Esophagus muscularis mucosa (tissue), 4 donors: ENCODE measurements around the gene C1orf35. TPM values are rescaled to one million over a fixed set of nuclear protein-coding genes. Genes with fewer than 3 reads are reported as not detected.

Experiments
- DNase-seq: peaks from one replicate; pipeline ENCODE4 v3.0.0-alpha.2; 2017; ENCODE audit errors: extremely low spot score
- H3K27ac ChIP-seq, 4 donors: fragments of 200-600 bp; sonication (generic); replicated peaks in 1 of 4; 1 replicate in 3 of 4; 2 replicates in 1 of 4; pipeline ENCODE4 v1.5.1; 2016 to 2019; ENCODE audit warnings: mild to moderate bottlenecking in 1 of 4
- H3K27me3 ChIP-seq, 4 donors: fragments of 200-600 bp; sonication (generic); one replicate each; pipeline versions ENCODE4 v1.5.1 to v1.6.0; 2016 to 2019
- H3K36me3 ChIP-seq, 4 donors: fragments of 200-600 bp; sonication (generic); one replicate each; pipeline ENCODE4 v1.5.1; 2016 to 2019
- H3K4me1 ChIP-seq, 4 donors: fragments of 200-600 bp; sonication (generic); one replicate each; pipeline ENCODE4 v1.5.1; 2016 to 2019
- H3K4me3 ChIP-seq, 4 donors: fragments of 200-600 bp; sonication (generic); 1 replicate in 2 of 4; 2 replicates in 2 of 4; pipeline ENCODE4 v1.5.1; 2016 to 2019; ENCODE audit warnings: mild to moderate bottlenecking in 4 of 4, moderate library complexity in 1 of 4
- H3K9me3 ChIP-seq, 4 donors: fragments of 200-600 bp; sonication (generic); 1 replicate in 3 of 4; 2 replicates in 1 of 4; pipeline ENCODE4 v1.5.1; 2016 to 2019
- EP300 ChIP-seq: sonication (generic); formaldehyde crosslinking; IDR thresholded peaks from one replicate; pipeline ENCODE4 v1.6.1; 2017; ENCODE audit warnings: antibody characterized with exemption
- POLR2A ChIP-seq: fragments of 450-650 bp; IDR thresholded peaks from one replicate; pipeline ENCODE4 v1.6.1; 2017; ENCODE audit warnings: antibody characterized with exemption, moderate library complexity, mild to moderate bottlenecking, low read depth
- POLR2AphosphoS5 ChIP-seq, 2 donors: sonication (generic); formaldehyde crosslinking; IDR thresholded peaks; one replicate each; pipeline ENCODE4 v1.6.1; 2017; ENCODE audit warnings: antibody characterized with exemption in 2 of 2
- WGBS: methylation state at CpG from one replicate; pipeline ENCODE4 v1.1.5; 2018; 5-methylcytosine and 5-hydroxymethylcytosine counted together
- intact Hi-C: fragments of 100-400 bp; cut with DNase I; formaldehyde crosslinking; loops from one replicate; pipeline ENCODE4 v1.15.1; 2023
- total RNA-seq, 4 donors: library from RNA; depleted of rRNA; stranded (reverse); fragments of >200 nt; gene quantifications; one replicate each; pipeline versions ENCODE4 v1.1.0 to v1.2.1, GENCODE V29; 2016
- TF ChIP-seq, protein P1 (sequence below), 3 experiments: fragments of 200-600 bp in 2 of 3; fragments of 450-650 bp in 1 of 3; sonication (generic) in 2 of 3; IDR thresholded peaks; one replicate each; pipeline ENCODE4 v1.5.1; 2017 to 2019; ENCODE audit warnings: antibody characterized with exemption in 3 of 3, mild to moderate bottlenecking in 2 of 3, moderate library complexity in 1 of 3

Gene C1orf35
- total RNA-seq, 4 donors from 2014 or later: 11.2 to 24.3 (median 11.9) TPM

DNA sequence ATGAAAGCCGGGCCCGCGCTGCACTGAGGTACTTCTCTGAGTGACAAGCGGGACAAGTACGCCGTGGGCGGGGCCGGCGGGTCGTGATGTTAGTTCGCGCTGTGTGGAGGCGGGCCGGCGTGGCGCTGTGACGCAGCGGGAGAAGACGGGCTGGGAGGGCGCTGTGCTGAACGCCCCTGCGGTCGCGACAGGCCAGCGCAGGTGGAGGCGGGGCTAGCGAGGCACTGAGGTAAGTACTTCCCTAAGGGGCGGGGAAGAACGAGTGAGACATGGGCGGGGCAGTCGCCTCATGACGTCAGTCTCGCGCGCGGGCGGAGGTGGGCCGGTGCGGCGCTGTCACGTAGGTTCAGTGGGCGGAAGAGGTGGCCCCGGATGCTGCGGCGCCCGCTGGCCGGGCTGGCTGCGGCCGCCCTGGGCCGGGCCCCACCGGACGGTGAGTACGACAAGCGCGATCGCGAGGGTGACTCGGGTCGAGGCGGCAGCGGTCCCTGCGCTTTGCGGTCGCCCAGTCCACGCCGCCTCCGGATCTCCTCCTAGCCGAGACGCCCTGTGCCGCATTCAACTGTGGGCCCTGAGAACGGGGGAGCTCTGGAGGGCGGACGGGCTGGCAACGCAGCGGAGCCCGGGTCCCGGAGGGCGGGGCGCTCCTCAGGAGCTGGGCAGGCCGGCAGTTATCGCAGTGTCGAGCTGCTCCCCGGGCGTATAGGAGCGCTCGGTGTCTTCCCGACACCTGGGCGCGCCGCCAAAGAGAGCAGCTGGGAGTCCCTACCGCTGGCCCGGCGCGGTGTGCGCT lies 37.0 kb upstream of the C1orf35 start, which contains the start of gene GUK1:
TSS of gene GUK1 (plus strand) at position 349 of the 793 bp plus-strand sequence. CDS start at position 373, 24 bp downstream.
- TF ChIP-seq POLR2A (peak; percentile 98), EP300 (peak; percentile 82), POLR2AphosphoS5 (IDR thresholded peaks at IDR 0.05) (peak; percentile 96 to 99)
- TF ChIP-seq, protein P1, sequence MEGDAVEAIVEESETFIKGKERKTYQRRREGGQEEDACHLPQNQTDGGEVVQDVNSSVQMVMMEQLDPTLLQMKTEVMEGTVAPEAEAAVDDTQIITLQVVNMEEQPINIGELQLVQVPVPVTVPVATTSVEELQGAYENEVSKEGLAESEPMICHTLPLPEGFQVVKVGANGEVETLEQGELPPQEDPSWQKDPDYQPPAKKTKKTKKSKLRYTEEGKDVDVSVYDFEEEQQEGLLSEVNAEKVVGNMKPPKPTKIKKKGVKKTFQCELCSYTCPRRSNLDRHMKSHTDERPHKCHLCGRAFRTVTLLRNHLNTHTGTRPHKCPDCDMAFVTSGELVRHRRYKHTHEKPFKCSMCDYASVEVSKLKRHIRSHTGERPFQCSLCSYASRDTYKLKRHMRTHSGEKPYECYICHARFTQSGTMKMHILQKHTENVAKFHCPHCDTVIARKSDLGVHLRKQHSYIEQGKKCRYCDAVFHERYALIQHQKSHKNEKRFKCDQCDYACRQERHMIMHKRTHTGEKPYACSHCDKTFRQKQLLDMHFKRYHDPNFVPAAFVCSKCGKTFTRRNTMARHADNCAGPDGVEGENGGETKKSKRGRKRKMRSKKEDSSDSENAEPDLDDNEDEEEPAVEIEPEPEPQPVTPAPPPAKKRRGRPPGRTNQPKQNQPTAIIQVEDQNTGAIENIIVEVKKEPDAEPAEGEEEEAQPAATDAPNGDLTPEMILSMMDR (IDR thresholded peaks at IDR 0.05): peak in 2 of 3 experiments; percentile 29
- WGBS: 0% methylated on average over 4 of the region's 95 CpGs
- H3K27me3 ChIP-seq: no peaks in the 10 kb centered on the region
- peaks cover 0 to 12% (median 6%) of the 10 kb centered on the region in 4 donors for H3K36me3 ChIP-seq
- peak; percentile 100 for DNase-seq
- H3K4me1 ChIP-seq: peaks cover 38 to 53% (median 51%) of the 10 kb centered on the region in 4 donors
- H3K9me3 ChIP-seq: no peaks in the 10 kb centered on the region
- H3K4me3 ChIP-seq: peak within 1 kb of the TSS; percentile 81 to 96 (median 94)
- intact Hi-C loops: no loop called here
- peak within 1 kb of the TSS; percentile 94 to 99 (median 98) for H3K27ac ChIP-seq

DNA sequence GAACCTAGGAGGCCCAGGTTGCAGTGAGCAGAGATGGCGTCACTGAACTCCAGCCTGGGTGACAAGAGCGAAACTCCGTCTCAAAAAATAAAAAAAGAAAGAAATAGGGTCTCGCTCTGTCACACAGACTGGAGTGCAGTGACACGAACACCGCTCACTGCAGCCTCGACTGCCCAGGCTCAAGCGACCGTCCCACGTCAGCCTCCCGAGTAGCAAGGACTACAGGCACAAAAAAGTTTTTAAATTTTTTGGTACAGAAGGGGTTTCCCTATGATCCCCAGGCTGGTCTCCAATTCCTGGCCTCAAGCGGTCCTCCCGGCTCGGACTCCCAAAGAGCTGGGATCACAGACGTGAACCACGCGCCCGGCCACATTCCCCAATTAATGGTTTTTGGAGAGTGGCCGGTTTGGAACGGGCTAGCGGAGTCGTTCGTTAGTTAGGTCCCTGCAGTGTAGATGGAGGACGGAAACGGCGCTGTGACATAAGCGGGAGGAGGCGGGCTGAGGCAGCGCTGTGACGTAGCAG lies 36.3 kb upstream of the C1orf35 start:
- intact Hi-C loops: no loop called here
- H3K4me3 ChIP-seq: peak overlapping the region; percentile 81 to 96 (median 94)

DNA sequence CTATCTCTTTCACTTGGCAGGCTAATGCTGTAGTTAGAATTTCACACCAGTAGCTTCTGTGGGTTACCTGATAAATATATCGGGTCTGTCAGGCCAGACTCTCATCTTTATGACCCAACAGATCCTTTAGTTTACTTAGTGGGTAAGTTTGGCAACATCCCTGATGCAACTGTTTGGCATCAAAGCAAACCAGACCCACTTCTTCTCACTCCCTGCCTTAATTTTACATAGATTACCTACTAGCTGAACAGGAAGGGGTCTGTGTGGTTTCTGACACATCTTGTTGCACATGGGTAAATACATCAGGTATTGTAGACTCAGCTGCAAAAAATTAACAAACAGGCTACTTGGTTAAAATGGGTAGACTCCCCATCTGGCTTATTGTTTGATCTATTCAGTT lies 33.8 kb upstream of the C1orf35 start:
- intact Hi-C loops: no loop called here
- 69% methylated on average over 1 of the region's 1 CpG for WGBS
- Histone ChIP-seq H3K27me3 (peaks cover 0 to 9% (median 0%) of the 10 kb centered on the region in 4 donors), H3K36me3 (peaks cover 0 to 4% (median 2%) of the 10 kb centered on the region in 4 donors), H3K4me1 (peaks cover 14 to 20% (median 19%) of the 10 kb centered on the region in 4 donors), H3K4me3 (no peak overlapping the region), H3K9me3 (no peaks in the 10 kb centered on the region), H3K27ac (no peak overlapping the region)
- no peak for DNase-seq
- TF ChIP-seq POLR2A: no peak
- no peak for TF ChIP-seq POLR2AphosphoS5 (IDR thresholded peaks at IDR 0.05)
- TF ChIP-seq, protein P1 (IDR thresholded peaks at IDR 0.05): no peak
- TF ChIP-seq EP300: no peak

More for the DNA sequence above, 36.3 kb upstream of the C1orf35 start:
- 33% methylated on average over 21 of the region's 30 CpGs for WGBS
- Histone ChIP-seq H3K9me3 (no peaks in the 10 kb centered on the region), H3K27me3 (peaks cover 0 to 7% (median 0%) of the 10 kb centered on the region in 4 donors), H3K4me1 (peaks cover 38 to 46% (median 45%) of the 10 kb centered on the region in 4 donors), H3K36me3 (peaks cover 0 to 12% (median 5%) of the 10 kb centered on the region in 4 donors), H3K27ac (peak overlapping the region; percentile 94 to 99 (median 98))
- TF ChIP-seq POLR2AphosphoS5 (IDR thresholded peaks at IDR 0.05) (no peak), EP300 (no peak), POLR2A (no peak)
- TF ChIP-seq, protein P1 (IDR thresholded peaks at IDR 0.05): no peak
- DNase-seq: no peak

DNA sequence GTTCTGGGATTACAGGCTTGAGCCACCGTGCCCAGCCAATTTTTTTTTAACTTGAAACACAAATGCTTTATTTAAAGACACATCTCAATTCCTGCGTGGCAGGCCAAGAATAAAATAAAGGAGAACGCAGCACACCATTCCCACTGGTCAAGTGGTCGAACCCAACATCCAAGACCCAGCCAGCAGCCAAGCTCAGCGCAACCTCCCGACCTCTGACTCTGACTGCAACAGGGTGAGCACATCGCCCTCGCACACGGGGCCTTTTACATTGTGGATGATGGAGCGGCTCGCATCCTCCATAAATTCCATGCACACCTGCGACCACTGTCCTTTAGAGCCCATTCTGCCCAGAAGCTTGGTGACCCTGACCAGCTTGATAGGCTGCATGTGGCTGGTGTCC lies 31.5 kb upstream of the C1orf35 start:
- Histone ChIP-seq H3K27ac (no peak overlapping the region), H3K4me1 (peaks cover 7 to 15% (median 13%) of the 10 kb centered on the region in 4 donors), H3K9me3 (no peaks in the 10 kb centered on the region), H3K4me3 (no peak overlapping the region), H3K27me3 (peaks cover 0 to 19% (median 0%) of the 10 kb centered on the region in 4 donors), H3K36me3 (no peaks in the 10 kb centered on the region)
- TF ChIP-seq, protein P1 (IDR thresholded peaks at IDR 0.05): no peak
- TF ChIP-seq EP300 (no peak), POLR2A (no peak), POLR2AphosphoS5 (IDR thresholded peaks at IDR 0.05) (no peak)
- DNase-seq: no peak
- WGBS: 81% methylated on average over 12 of the region's 12 CpGs
- intact Hi-C loops: loop anchor here (5.0 kb wide), 2 partner anchors 33 to 273 kb away; partner anchors contain the start of genes IBA57 and TRIM11
